ENCODE measurements around the gene SSBP2. TPM values are rescaled to one million over a fixed set of nuclear protein-coding genes. Genes with fewer than 3 reads are reported as not detected.

The SSBP2 gene
- total and polyA plus RNA-seq, 2 of the 8 experiments (the other 6 are each of a cell fraction or from before 2014, with no cell fraction given) = 21.5 to 36.2 TPM

DNA sequence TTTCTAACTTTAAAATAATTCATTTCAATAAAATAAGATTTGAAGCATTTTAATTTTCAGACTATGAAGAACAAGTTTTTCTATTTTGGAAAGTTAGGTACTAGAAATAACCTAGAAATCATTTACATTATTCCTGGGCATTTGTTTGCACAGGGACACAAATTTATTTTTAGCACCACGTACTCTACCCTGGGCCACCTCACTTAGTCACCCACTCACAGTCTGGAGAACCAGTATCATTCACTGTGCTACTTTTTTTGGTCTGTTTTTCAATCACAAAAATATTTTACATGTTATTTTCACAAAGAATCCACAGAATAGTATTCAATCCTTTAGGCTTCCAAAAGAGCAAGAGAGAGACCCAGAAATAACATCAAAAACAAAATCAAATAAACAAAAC is 228.3 kb downstream of the SSBP2 start (continued):
- TF ChIP-seq, protein P1, sequence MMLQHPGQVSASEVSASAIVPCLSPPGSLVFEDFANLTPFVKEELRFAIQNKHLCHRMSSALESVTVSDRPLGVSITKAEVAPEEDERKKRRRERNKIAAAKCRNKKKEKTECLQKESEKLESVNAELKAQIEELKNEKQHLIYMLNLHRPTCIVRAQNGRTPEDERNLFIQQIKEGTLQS (IDR thresholded peaks at IDR 0.05; ENCODE audit: insufficient read depth, low read depth, low read length) = no peak
- no peak for TF ChIP-seq CHD1 (IDR thresholded peaks at IDR 0.05; ENCODE audit: low read depth, low read length)
